ENCODE data around the gene NRG2. TPM values are rescaled to one million over a fixed set of nuclear protein-coding genes. Genes with fewer than 3 reads are reported as not detected.

NRG2 gene
- polyA plus RNA-seq, 1 of the 3 experiments (the other 2 are of a cell fraction), result 3.7 TPM

- no peak for TF ChIP-seq ZBTB33 (IDR thresholded peaks at IDR 0.05; ENCODE audit: borderline replicate concordance, low read depth)
- no peak for TF ChIP-seq TCF12 (IDR thresholded peaks at IDR 0.05)
- TF ChIP-seq EP300 (IDR thresholded peaks at IDR 0.05; ENCODE audit: borderline replicate concordance in 1 of 2, low read depth in 1 of 2, low read length in 1 of 2), result no peak
These were observed 204.5 kb downstream of the NRG2 start (continued) for GRCh38 chr5:139838381-139839197.

GRCh38 chr5:139837711-139838380, 205.3 kb downstream of the NRG2 start:
- ChIA-PET CTCF (interaction anchor here (1.5 to 3.5 kb wide), 3 partner anchors 26 to 131 kb away, joined by 5 to 25 read pairs (median 7); no protein-coding TSS in a partner anchor), POLR2A (no interaction called here)
- Histone ChIP-seq H3K9ac (no peak overlapping the region), H3K9me3 (no peaks in the 10 kb centered on the region), H4K20me1 (ENCODE audit: insufficient read depth) (no peaks in the 10 kb centered on the region), H3F3A (replicated peaks; ENCODE audit: insufficient read depth) (no peaks in the 10 kb centered on the region), H3K27me3 (ENCODE audit: insufficient read depth) (no peaks in the 10 kb centered on the region; the same call in 1 of the 2 replicates), H3K4me2 (no peak overlapping the region), H3K4me3 (ENCODE audit: low read depth in 2 of 2, low read length in 1 of 2) (no peak overlapping the region), H3K27ac (ENCODE audit: low read depth in 2 of 2, low read length in 1 of 2) (no peak overlapping the region), H3K4me1 (ENCODE audit: control insufficient read depth in 1 of 2, insufficient read depth in 2 of 2, low read depth in 1 of 2, low read length in 1 of 2) (no peaks in the 10 kb centered on the region), H2AFZ (ENCODE audit: low read depth) (no peak overlapping the region), H3K79me2 (ENCODE audit: insufficient read depth) (no peaks in the 10 kb centered on the region), H3K9me2 (no peaks in the 10 kb centered on the region), H3K36me3 (replicated peaks in 1 of 2; ENCODE audit: control insufficient read depth in 1 of 2, insufficient read depth in 2 of 2, low read length in 1 of 2) (no peaks in the 10 kb centered on the region)
- 78% methylated on average over 5 of the region's 10 CpGs for WGBS (ENCODE audit: low lambda C conversion rate)
- no peak for TF ChIP-seq MAX (IDR thresholded peaks at IDR 0.05; ENCODE audit: low read depth)
- no peak for TF ChIP-seq REST (IDR thresholded peaks at IDR 0.05; ENCODE audit: low read depth, low read length)
- TF ChIP-seq GABPA (IDR thresholded peaks at IDR 0.05; ENCODE audit: low read depth), result no peak
- no peak for TF ChIP-seq FOSL2 (IDR thresholded peaks at IDR 0.05; ENCODE audit: borderline replicate concordance, low read depth)
- no peak for TF ChIP-seq RXRA (IDR thresholded peaks at IDR 0.05; ENCODE audit: borderline replicate concordance, low read depth)
- no peak for TF ChIP-seq CHD2 (IDR thresholded peaks at IDR 0.05; ENCODE audit: low read length, partially characterized antibody)
- TF ChIP-seq RCOR1 (IDR thresholded peaks at IDR 0.05; ENCODE audit: low read length), result no peak
- TF ChIP-seq SIN3A (IDR thresholded peaks at IDR 0.05; ENCODE audit: borderline replicate concordance, low read depth, low read length), result no peak
- no peak for TF ChIP-seq EZH2phosphoT487 (IDR thresholded peaks at IDR 0.05; ENCODE audit: borderline replicate concordance, low read depth)
- TF ChIP-seq MEF2A (IDR thresholded peaks at IDR 0.05; ENCODE audit: borderline replicate concordance, low read depth), result no peak
- TF ChIP-seq TAF1 (IDR thresholded peaks at IDR 0.05; ENCODE audit: borderline replicate concordance, low read depth, low read length), result no peak
- no peak for TF ChIP-seq USF1 (IDR thresholded peaks at IDR 0.05; ENCODE audit: borderline replicate concordance, low read depth)
- TF ChIP-seq ZBTB33 (IDR thresholded peaks at IDR 0.05; ENCODE audit: borderline replicate concordance, low read depth), result no peak
- TF ChIP-seq PBX3 (IDR thresholded peaks at IDR 0.05), result no peak
- no peak for TF ChIP-seq JUND (IDR thresholded peaks at IDR 0.05)
- DNase-seq, result no peak
